UCSD-AML1 (cell line): ENCODE results near the gene CEND1.
A peak's percentile ranks its signal among the peaks of the same experiment; 100 is the strongest.

Experiments
- DNase-seq: peaks from one replicate; lab custom pipeline; 2025; ENCODE audit not compliant: unreplicated experiment; lab: John Stamatoyannopoulos, UW

The CEND1 gene

GRCh38 chr11:827897-828192, 38.0 kb upstream of the CEND1 start, which contains the start of gene CRACR2B:
TSS of gene CRACR2B (plus strand) at chr11:827919. CDS start at chr11:828608, 689 bp downstream.
- no peak for DNase-seq

- DNase-seq: peak; percentile 67
Observed at GRCh38 chr11:827146-827896, 37.4 kb upstream of the CEND1 start.

- no peak for DNase-seq
Observed at GRCh38 chr11:826836-827145, 36.9 kb upstream of the CEND1 start.

DNA sequence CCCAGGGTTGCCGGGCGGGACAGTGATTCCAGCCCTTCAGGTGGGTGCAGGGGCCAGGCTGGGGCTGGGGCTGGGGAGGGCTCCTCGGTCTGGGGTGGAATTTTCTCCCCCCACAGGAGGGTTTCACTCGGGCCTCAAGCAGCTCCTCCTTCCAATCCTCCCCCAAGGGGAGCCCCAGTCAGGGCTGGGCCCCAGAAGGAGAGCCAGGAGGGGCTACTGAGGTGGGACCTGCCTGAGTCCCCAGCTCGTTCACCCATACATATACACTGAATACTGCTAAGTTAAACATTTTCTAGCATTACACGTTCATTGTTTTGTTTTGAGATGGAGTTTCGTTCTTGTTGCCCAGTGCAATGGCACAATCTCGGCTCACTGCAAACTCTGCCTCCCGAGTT, 36.3 kb upstream of the CEND1 start:
- DNase-seq: no peak

DNA sequence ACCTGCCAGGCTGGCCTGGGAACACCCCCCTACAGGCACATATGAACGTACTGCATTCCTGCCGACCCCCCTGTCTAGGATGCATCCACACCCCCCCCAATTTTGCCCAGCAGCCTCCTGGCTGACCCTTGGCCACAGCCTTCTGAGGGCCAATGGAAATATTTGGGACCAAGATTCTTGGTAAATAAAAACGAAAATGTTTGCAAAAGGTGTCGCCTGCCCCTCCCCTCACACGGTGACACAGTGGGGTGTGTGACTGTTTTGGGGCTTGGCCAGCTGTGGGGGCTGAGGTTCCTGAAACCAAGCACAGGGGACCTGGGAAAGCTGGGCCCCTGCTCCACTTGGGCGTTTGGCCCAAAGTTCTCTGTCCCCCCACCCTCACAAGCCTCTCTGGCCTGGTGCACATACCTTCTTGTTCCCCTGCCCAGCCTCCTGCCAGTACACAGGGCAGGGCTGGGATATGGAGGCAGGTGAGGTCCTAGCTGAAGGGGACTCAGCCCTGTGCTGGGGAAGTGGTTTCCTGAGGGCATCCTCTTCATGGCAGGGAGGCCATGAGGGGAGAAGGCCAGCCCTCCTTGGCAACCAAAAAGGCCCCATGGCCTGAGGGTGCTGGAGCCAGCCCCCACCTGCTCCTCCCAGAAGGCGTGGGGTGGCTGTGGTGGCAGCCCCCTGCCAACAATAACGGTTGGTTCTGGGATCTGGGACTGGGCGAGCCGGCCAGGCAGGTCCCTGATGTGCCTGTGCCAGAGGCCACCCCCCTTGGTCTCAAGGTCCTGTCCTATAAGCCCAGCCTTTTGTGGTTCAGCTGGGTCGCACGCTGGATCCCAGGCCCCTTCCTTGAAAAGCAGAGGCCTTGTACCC, 35.7 kb upstream of the CEND1 start:
- DNase-seq: no peak

- DNase-seq: no peak
Observed at GRCh38 chr11:824942-825341, 35.1 kb upstream of the CEND1 start.

- no peak for DNase-seq
Observed at GRCh38 chr11:824292-824880, 34.5 kb upstream of the CEND1 start.

- no peak for DNase-seq
Observed at GRCh38 chr11:823441-824291, 33.8 kb upstream of the CEND1 start.

DNA sequence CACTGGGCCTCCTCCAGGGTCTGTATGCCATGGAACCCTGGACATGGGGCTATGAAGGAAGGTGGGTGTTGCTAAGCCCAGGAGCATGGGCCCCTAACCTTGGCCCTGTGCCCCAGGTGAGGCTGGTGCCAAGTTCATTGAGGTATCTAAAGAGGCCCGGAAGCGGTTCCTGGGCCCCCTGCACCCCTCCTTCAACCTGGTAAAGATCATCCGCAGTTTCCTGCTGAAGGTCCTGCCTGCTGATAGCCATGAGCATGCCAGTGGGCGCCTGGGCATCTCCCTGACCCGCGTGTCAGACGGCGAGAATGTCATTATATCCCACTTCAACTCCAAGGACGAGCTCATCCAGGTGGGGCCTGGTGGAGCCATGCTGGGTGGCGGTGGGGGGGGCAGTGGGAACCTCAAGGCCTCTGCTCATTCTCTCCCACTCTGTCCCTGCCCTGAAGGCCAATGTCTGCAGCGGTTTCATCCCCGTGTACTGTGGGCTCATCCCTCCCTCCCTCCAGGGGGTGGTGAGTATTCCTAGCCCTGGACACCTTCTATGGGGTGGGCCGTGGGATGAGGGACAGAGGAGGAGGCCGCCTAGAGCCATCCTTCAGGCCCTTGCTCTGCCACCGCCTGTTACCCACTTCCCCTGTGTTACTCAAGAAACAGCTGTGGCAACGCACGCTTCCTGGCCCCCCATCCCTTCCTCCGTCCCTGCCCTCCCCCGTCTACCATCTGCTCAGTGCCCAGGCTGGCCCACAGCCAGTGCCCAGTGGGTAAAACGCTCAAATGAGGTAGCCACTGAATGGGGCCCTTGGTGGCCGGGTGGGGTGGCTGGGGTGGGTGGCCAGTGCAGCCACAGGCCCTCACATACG, 31.9 kb upstream of the CEND1 start:
- no peak for DNase-seq

DNA sequence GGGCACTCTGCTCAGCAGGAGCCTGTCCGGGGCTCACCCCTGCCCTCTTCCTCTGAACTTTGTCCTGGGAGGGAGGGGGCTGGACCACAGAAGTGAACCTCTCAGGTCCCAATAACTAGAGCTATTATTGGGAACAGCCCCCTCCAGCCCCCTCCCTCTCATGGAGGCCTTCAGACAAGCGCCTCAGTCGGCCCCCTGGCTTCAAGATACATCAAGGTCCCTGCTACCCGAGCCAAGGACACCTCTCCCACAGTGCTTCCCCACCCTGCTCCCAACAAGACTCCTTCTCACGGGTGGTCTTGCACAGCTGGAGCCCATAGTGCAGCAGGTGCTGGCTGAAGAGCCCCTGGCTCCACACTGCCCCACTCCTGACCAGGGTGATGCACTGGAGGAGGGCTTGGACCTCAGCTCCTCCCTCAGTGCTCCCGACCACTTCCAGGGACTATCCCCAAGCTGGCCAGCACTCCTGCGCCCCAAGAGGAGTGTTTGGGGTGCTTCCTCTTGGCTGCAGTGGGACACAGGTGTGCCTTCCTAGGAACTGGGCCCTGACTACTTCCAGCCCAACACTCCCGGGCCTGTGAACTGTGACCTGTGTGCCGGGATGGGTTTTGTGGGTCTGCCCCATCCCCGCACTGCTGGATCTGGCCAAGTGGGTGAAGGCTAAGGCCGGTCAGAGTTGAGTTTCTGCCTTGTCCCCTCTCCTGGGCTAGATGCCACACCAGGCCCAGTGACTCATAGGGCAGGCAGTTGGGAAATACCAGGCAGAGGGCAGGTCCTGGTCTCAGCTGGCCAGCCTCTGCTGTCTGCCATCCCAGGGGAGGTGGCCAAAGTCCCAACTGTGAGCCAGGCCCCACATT, 31.0 kb upstream of the CEND1 start:
- DNase-seq: no peak

DNA sequence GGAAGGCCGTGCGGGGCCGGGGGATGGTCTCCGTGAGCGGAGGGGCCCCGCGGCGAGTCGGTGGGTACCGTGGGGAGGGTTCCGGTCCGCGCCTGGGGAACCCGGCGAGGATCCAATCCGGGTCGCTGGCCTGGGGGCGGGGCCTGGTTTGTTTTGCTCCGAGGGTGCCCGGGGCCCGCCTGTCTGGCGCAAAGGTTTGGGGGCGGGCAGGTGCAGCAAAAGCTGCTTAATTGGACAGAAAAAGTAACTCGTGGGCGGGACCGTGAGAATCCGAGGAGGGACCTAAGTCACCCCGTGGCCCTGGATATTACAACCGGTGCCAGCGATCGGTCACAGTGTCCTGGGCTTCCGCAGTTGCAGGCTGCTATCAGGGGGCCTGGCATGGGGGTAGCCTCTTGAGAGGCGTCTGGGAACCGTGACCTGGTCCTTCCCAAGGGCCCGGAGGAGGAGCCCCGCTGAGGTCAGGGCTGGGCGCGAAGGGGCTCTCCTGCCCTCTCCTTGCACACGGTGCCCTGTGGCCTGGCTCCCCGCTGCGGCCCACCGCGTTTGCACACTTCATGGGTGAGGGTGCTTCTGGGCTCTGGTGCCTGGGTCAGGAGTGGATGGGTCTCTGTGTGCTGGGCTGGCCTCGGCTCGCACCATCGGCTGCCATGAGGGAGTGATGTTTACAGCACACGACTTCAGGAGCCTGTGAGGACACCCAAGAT, 30.2 kb upstream of the CEND1 start:
- peak; percentile 90 for DNase-seq

DNA sequence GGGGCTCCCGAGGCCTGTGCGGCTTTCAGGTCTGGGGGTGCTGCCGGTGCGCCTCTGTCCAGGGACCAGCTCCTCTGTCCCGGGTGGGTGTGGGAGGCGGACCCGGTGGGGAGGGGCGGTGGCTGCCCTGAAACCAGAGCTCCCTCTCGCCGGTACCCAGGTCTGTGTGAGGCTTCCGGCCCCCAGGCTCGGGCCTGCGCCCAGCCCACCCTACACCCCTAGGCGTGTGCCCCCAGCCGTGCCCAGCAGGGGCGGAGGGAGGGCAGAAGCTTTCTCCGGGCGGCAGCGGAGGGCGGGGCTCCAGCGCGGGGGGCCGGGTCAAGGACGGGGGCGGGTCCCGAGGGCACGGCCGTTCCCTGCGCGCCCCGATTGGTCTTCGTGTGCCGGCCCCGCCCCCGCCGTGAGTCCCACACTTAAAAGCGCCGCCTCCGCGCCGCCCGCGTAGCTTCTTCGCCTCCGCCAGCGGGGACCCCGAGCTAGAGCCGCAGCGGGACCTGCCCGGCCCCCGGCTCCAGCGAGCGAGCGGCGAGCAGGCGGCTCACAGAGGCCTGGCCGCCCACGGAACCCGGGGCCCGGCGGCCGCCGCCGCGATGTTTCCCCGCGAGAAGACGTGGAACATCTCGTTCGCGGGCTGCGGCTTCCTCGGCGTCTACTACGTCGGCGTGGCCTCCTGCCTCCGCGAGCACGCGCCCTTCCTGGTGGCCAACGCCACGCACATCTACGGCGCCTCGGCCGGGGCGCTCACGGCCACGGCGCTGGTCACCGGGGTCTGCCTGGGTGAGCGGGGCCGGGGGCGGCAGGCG, 29.4 kb upstream of the CEND1 start:
- peak; percentile 92 for DNase-seq

- no peak for DNase-seq
Observed at GRCh38 chr11:818396-819128, 28.7 kb upstream of the CEND1 start, which contains the start of gene PNPLA2. TSS of gene PNPLA2 (plus strand) at chr11:818914. CDS start at chr11:819719, 805 bp downstream.

DNA sequence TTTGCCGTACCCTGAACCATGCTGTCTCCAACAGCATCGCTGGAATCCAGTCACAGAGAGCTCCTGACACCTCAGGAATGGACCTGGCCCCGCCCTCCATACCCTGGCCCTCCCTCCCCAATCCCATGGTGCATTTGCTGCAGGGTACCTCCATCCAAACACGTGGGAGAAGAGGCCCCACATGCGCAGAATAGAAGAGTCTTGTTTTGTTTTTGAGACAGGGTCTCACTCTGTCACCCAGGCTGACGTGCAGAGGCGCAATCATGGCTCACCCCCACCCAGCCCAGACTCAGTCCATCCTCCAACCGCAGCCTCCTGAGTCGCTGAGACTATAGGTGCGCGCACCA, 26.5 kb upstream of the CEND1 start:
- DNase-seq: no peak

- no peak for DNase-seq
Observed at GRCh38 chr11:815675-816432, 26.0 kb upstream of the CEND1 start.

DNA sequence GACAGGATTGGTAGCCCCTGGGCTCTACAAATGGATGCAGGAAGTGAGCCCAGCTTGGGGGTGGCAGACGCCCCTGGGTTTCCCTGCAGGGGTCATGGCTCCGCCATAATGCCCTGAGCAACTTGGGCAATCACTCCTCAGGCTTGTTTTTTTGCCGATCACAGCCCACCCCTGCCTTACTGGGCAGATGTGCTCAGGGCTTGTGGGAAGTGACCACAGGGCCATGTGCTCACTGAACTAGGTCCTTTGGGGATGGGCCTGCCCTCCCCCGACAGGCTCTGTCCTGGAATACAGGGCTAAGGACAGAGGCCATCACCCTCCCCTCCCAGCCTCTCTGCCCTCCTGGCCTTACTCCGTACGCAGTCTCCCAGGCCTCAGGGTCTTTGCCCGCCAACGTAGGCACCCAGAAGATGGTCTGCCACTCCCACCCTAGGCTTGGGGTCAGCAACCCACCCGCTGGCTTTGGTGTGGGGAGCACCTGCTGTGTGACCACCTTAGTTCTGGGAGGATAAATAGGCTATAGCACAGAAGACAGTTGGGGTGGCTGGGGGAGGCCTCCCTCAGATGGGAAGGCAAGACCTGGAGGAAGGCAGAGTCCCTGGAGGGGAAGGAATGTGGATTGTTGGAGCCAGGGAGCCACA, 23.7 kb upstream of the CEND1 start:
- DNase-seq: no peak
